Smooth muscle cell (in vitro differentiated cells): ENCODE results near the gene RABL6. TPM values are rescaled to one million over a fixed set of nuclear protein-coding genes. Genes with fewer than 3 reads are reported as not detected.
"Not testable (repeated sequence)": the region's sequence is repeated elsewhere in the genome, so short reads cannot be mapped to it uniquely, and the experiment has no call there.

Experiments
- DNase-seq: peaks from one replicate; lab custom pipeline; 2025; ENCODE audit not compliant: unreplicated experiment; lab: John Stamatoyannopoulos, UW
- H2AFZ ChIP-seq: fragments of 200-600 bp; sonication (generic); 2 replicates; pipeline ENCODE4 v1.6.0; 2016; ENCODE audit warnings: antibody characterized with exemption, low read depth, mild to moderate bottlenecking
- H3F3A ChIP-seq: fragments of 200-600 bp; sonication (generic); 2 replicates; pipeline ENCODE4 v1.6.0; 2017; ENCODE audit warnings: antibody characterized with exemption, low read depth
- H3K27ac ChIP-seq: fragments of 200-600 bp; sonication (generic); 2 replicates; pipeline ENCODE4 v1.5.1; 2016; ENCODE audit warnings: low read depth, mild to moderate bottlenecking
- H3K27me3 ChIP-seq: fragments of 200-600 bp; sonication (generic); 2 replicates; pipeline ENCODE4 v1.6.1; 2016; ENCODE audit warnings: low read depth, mild to moderate bottlenecking
- H3K36me3 ChIP-seq: fragments of 200-600 bp; sonication (generic); 2 replicates; pipeline ENCODE4 v1.5.1; 2016; ENCODE audit warnings: low read depth
- H3K4me1 ChIP-seq: fragments of 200-600 bp; sonication (generic); 2 replicates; pipeline ENCODE4 v1.5.1; 2016; ENCODE audit warnings: low read depth
- H3K4me2 ChIP-seq: fragments of 200-600 bp; sonication (generic); 2 replicates; pipeline ENCODE4 v1.6.0; 2016; ENCODE audit warnings: mild to moderate bottlenecking
- H3K4me3 ChIP-seq: fragments of 200-600 bp; sonication (generic); 2 replicates; pipeline ENCODE4 v1.5.1; 2016; ENCODE audit warnings: mild to moderate bottlenecking
- H3K79me2 ChIP-seq: fragments of 200-600 bp; sonication (generic); 2 replicates; pipeline ENCODE4 v1.6.0; 2016; ENCODE audit warnings: low read depth, mild to moderate bottlenecking
- H3K9ac ChIP-seq: fragments of 200-600 bp; sonication (generic); 2 replicates; pipeline ENCODE4 v1.6.0; 2016; ENCODE audit warnings: low read depth
- H3K9me3 ChIP-seq: fragments of 200-600 bp; sonication (generic); replicated peaks from 2 replicates; pipeline ENCODE4 v1.5.1; 2016; ENCODE audit warnings: low read depth
- H4K20me1 ChIP-seq: fragments of 200-600 bp; sonication (generic); 2 replicates; pipeline ENCODE4 v1.6.0; 2016; ENCODE audit warnings: low read depth
- WGBS: methylation state at CpG from one replicate; pipeline ENCODE4 v1.1.7; 2016; ENCODE audit warnings: low lambda C conversion rate; 5-methylcytosine and 5-hydroxymethylcytosine counted together
- polyA plus RNA-seq: library from polyadenylated mRNA; unstranded; fragments of >200 nt; fragmentation: Nextera tagmentation; extraction: Ambion mirVana; gene quantifications from 2 replicates; pipeline ENCODE4 v1.2.1, GENCODE V29; 2016
- total RNA-seq: library from RNA; depleted of rRNA; stranded (reverse); fragments of >200 nt; gene quantifications from 2 replicates; pipeline ENCODE4 v1.2.3, GENCODE V29; 2014
- TF ChIP-seq, protein P1 (sequence below): fragments of 200-600 bp; sonication (generic); IDR thresholded peaks from 2 replicates; pipeline ENCODE4 v1.5.1; 2017; ENCODE audit warnings: borderline replicate concordance, mild to moderate bottlenecking, antibody characterized with exemption; ENCODE audit not compliant: insufficient read depth, poor library complexity, severe bottlenecking

Gene RABL6
- total and polyA plus RNA-seq, 2 experiments from 2014 or later = 54.3 to 81.6 TPM

DNA sequence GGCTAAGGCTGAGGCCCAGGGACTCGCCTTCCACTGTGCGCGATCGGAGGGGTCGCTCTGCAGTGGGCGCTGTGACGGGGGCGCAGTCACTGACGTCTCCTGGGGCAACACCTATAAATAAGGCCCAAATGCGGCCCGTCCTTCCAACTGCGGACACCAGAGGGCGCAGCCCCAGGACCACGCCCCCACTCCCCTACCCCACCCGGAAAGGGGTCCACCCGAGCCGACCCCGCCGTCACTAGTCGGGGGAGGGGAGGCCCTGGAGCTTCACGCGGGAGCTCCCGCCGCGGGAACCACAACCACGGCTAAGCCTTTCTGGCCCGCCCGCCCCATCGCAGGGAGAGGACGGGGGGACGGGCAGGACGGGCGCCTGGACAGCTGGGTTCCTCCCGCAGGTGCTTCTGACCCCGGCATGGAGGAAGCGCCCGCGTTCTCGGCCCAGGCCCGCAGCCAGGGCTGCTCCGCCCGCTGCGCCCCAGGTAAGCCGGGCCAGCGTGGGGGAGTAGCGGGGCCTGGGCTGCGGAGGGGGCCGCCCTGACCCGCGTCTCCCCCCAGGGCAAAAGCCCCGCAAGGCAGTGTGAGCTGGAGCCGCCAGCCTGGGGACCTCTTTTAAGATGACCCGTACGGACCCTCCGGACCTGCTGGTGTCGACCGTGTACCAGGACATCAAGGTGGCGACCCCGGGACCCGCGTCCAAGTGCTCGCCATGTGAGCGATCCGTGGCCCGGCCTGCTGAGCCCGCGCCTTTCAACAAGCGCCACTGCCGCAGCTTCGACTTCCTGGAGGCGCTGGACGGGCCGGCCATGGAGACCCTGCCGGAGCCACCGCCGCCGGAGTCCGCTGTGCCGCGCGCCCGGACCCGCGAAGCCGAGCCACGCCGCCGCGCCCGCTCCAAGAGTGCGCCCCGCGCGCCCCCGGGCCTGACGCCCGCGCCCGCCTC is 36.3 kb downstream of the RABL6 start:
- H3K9ac ChIP-seq, H3K4me2 ChIP-seq, H2AFZ ChIP-seq, DNase-seq, H3K27ac ChIP-seq, H3K9me3 ChIP-seq, H3K36me3 ChIP-seq, H3K79me2 ChIP-seq, H3K27me3 ChIP-seq, H3K4me3 ChIP-seq, H3F3A ChIP-seq: not testable (repeated sequence)
- 79% methylated on average over 53 of the region's 99 CpGs for WGBS
- peaks cover 24% of the 10 kb centered on the region for H3K4me1 ChIP-seq
- H4K20me1 ChIP-seq = peaks cover 26% of the 10 kb centered on the region
- TF ChIP-seq, protein P1, sequence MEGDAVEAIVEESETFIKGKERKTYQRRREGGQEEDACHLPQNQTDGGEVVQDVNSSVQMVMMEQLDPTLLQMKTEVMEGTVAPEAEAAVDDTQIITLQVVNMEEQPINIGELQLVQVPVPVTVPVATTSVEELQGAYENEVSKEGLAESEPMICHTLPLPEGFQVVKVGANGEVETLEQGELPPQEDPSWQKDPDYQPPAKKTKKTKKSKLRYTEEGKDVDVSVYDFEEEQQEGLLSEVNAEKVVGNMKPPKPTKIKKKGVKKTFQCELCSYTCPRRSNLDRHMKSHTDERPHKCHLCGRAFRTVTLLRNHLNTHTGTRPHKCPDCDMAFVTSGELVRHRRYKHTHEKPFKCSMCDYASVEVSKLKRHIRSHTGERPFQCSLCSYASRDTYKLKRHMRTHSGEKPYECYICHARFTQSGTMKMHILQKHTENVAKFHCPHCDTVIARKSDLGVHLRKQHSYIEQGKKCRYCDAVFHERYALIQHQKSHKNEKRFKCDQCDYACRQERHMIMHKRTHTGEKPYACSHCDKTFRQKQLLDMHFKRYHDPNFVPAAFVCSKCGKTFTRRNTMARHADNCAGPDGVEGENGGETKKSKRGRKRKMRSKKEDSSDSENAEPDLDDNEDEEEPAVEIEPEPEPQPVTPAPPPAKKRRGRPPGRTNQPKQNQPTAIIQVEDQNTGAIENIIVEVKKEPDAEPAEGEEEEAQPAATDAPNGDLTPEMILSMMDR = peak; percentile 47

DNA sequence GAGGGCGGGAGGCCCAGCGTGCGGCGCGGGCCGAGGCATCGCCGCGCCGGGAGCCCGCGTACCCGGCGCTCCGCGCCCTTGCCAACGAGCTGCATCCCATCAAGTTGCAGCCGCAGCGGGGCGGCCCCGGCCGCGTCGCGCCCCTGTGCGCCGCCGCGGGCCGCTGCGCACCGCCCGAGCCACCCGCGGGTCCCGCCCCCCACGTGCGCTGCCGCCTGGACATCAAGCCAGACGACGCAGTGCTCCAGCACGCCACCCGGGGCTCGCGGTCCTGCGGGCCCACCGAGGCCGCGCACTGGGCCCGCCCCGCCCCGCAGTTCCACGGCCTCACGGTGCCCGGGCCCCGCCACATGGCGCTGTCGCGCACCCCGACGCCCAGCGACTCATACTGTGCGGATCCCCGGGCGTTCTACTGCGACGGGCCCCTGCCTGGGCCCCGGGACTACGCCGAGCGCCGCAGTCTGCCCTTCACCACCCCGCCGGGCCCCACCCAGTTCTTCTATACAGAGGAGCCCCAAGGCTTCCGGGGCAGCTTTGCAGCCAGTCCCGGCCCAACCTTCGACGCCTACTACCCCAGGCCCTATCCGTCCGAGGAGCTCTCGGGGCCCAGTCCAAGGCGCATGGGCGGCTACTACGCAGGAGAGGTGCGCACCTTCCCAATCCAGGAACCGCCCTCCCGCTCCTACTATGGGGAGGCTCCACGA is 37.2 kb downstream of the RABL6 start:
- Histone ChIP-seq H3K9ac (no peak overlapping the region), H3K36me3 (no peaks in the 10 kb centered on the region), H3K79me2 (peaks cover 3% of the 10 kb centered on the region), H3K27ac (no peak overlapping the region), H3K4me1 (peaks cover 27% of the 10 kb centered on the region), H3F3A (peaks cover 5% of the 10 kb centered on the region), H3K27me3 (no peaks in the 10 kb centered on the region), H4K20me1 (peaks cover 26% of the 10 kb centered on the region), H2AFZ (no peak overlapping the region), H3K9me3 (no peaks in the 10 kb centered on the region), H3K4me2 (no peak overlapping the region), H3K4me3 (no peak overlapping the region)
- DNase-seq = no peak
- TF ChIP-seq, protein P1 = no peak
- 95% methylated on average over 33 of the region's 88 CpGs for WGBS

DNA sequence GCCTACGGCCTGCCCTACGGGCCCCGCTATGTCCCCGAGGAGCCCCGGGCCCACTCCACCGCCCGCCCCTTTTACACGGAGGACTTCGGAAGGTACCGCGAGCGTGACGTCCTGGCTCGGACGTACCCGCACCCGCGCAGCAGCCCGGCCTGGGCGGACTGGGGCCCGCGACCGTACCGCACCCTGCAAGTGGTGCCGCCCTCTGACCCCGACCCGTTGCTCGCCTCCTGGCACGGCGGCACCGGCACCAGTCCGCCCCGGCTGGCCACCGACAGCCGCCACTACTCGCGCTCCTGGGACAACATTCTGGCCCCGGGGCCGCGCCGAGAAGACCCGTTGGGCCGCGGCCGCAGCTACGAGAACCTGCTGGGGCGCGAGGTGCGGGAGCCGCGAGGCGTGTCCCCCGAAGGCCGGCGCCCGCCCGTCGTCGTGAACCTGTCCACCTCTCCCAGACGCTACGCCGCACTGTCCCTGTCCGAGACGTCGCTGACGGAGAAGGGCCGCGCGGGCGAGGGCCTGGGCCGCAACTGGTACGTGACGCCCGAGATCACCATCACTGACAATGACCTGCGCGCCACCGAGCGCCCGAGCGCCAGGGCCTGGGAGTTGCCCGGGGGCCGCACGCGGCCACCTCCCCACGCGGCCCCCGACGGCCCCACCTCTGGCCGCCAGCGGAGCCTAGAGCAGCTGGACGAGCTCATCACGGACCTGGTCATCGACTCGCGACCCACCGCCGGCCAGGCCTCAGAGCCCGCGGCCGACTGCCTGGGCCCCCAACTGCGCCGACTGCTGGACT is 37.9 kb downstream of the RABL6 start:
- peaks cover 25% of the 10 kb centered on the region for H3K4me1 ChIP-seq
- H2AFZ ChIP-seq = no peak overlapping the region
- H3K9me3 ChIP-seq = no peaks in the 10 kb centered on the region
- peaks cover 26% of the 10 kb centered on the region for H4K20me1 ChIP-seq
- no peak for DNase-seq
- 83% methylated on average over 66 of the region's 102 CpGs for WGBS
- H3K79me2 ChIP-seq = peaks cover 10% of the 10 kb centered on the region
- H3F3A ChIP-seq = peaks cover 5% of the 10 kb centered on the region
- H3K36me3 ChIP-seq = no peaks in the 10 kb centered on the region
- no peak overlapping the region for H3K9ac ChIP-seq
- H3K4me3 ChIP-seq = no peak overlapping the region
- peak overlapping the region; percentile 51 for H3K4me2 ChIP-seq
- no peak overlapping the region for H3K27ac ChIP-seq
- H3K27me3 ChIP-seq = no peaks in the 10 kb centered on the region
- TF ChIP-seq, protein P1 = no peak
